Measurements from ENCODE around the gene MED6. TPM values are rescaled to one million over a fixed set of nuclear protein-coding genes. Genes with fewer than 3 reads are reported as not detected.
A peak's percentile ranks its signal among the peaks of the same experiment; 100 is the strongest.

Gene MED6
- 22.2 TPM for total RNA-seq

GRCh38 chr14:70600382-70601157 is at the start of gene MED6:
TSS of gene MED6 (minus strand) at chr14:70600655. CDS start at chr14:70600637, 18 bp downstream.
- peak; percentile 99 for ATAC-seq

GRCh38 chr14:70649803-70650202 is 49.3 kb upstream of the MED6 start:
- peak; percentile 60 for ATAC-seq

GRCh38 chr14:70648346-70648745 is 47.9 kb upstream of the MED6 start:
- ATAC-seq: no peak

GRCh38 chr14:70646705-70647104 is 46.2 kb upstream of the MED6 start:
- ATAC-seq: no peak

GRCh38 chr14:70645892-70646291 is 45.4 kb upstream of the MED6 start:
- ATAC-seq: no peak

- peak; percentile 8 for ATAC-seq
These were observed 43.5 kb upstream of the MED6 start for GRCh38 chr14:70643967-70644366.

GRCh38 chr14:70642303-70643235 is 42.1 kb upstream of the MED6 start:
- ATAC-seq: peak; percentile 19

- ATAC-seq: peak; percentile 48
These were observed 41.3 kb upstream of the MED6 start, which contains the start of gene TTC9 for GRCh38 chr14:70641548-70642302. TSS of gene TTC9 (plus strand) at chr14:70641916. CDS start at chr14:70642130, 214 bp downstream.

GRCh38 chr14:70640938-70641547 is 40.6 kb upstream of the MED6 start:
- peak; percentile 82 for ATAC-seq

- no peak for ATAC-seq
These were observed 38.0 kb upstream of the MED6 start for GRCh38 chr14:70638416-70638815.

GRCh38 chr14:70635971-70636595 is 35.6 kb upstream of the MED6 start:
- ATAC-seq: peak; percentile 82

GRCh38 chr14:70631948-70632347 is 31.5 kb upstream of the MED6 start:
- no peak for ATAC-seq

- peak; percentile 62 for ATAC-seq
These were observed 24.5 kb upstream of the MED6 start for GRCh38 chr14:70624972-70625371.

- ATAC-seq: peak; percentile 74
These were observed 21.8 kb upstream of the MED6 start for GRCh38 chr14:70622111-70622712.

- ATAC-seq: no peak
These were observed 19.3 kb upstream of the MED6 start for GRCh38 chr14:70619708-70620107.

GRCh38 chr14:70618314-70618713 is 17.9 kb upstream of the MED6 start:
- ATAC-seq: no peak

GRCh38 chr14:70616646-70617045 is 16.2 kb upstream of the MED6 start:
- no peak for ATAC-seq

- no peak for ATAC-seq
These were observed 10.8 kb upstream of the MED6 start for GRCh38 chr14:70611216-70611615.

GRCh38 chr14:70602254-70602653 is 1.8 kb upstream of the MED6 start:
- ATAC-seq: no peak

- ATAC-seq: no peak
These were observed 707 bp upstream of the MED6 start for GRCh38 chr14:70601162-70601561.

GRCh38 chr14:70599345-70599744 is 1.1 kb downstream of the MED6 start:
- no peak for ATAC-seq
